Right lobe of liver (tissue), 4 donors: ENCODE results near the gene ZDHHC14.

ENCODE experiments used
- POLR2A ChIP-seq: fragments of 450-650 bp; IDR thresholded peaks from one replicate; pipeline ENCODE4 v1.6.1; 2017; ENCODE audit warnings: antibody characterized with exemption, mild to moderate bottlenecking
- TF ChIP-seq, protein P1 (sequence below), 4 donors: fragments of 200-600 bp in 3 of 4; fragments of 450-650 bp in 1 of 4; IDR thresholded peaks; one replicate each; pipeline versions ENCODE4 v1.5.1 to v1.8.0; 2016 to 2022; ENCODE audit warnings: antibody characterized with exemption in 4 of 4, mild to moderate bottlenecking in 2 of 4
- donor health status: DM: no; HTN: no; CAD: no.
- donor health status: DM: no; HTN: no; CAD: no.
- donor health status: DM: no; HTN: yes; CAD: no.

GRCh38 chr6:157488058-157488457 lies 107.1 kb downstream of the ZDHHC14 start:
- TF ChIP-seq, protein P1, sequence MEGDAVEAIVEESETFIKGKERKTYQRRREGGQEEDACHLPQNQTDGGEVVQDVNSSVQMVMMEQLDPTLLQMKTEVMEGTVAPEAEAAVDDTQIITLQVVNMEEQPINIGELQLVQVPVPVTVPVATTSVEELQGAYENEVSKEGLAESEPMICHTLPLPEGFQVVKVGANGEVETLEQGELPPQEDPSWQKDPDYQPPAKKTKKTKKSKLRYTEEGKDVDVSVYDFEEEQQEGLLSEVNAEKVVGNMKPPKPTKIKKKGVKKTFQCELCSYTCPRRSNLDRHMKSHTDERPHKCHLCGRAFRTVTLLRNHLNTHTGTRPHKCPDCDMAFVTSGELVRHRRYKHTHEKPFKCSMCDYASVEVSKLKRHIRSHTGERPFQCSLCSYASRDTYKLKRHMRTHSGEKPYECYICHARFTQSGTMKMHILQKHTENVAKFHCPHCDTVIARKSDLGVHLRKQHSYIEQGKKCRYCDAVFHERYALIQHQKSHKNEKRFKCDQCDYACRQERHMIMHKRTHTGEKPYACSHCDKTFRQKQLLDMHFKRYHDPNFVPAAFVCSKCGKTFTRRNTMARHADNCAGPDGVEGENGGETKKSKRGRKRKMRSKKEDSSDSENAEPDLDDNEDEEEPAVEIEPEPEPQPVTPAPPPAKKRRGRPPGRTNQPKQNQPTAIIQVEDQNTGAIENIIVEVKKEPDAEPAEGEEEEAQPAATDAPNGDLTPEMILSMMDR (IDR thresholded peaks at IDR 0.05), result no peak
- TF ChIP-seq POLR2A, result no peak
